Cardiac muscle cell (in vitro differentiated cells and primary cell): ENCODE measurements around the gene FCHO2. TPM values are rescaled to one million over a fixed set of nuclear protein-coding genes. Genes with fewer than 3 reads are reported as not detected.

Experiments
- DNase-seq, 2 donors: peaks; one replicate each; pipeline versions ENCODE4 v3.0.0 to v3.0.0-alpha.2; 2010 to 2017; ENCODE audit warnings: low read depth in 1 of 2, low spot score in 1 of 2
- H3K27ac ChIP-seq: fragments of 200-600 bp; sonication (generic); 2 replicates; pipeline ENCODE4 v1.5.1; 2016
- H3K27me3 ChIP-seq: fragments of 200-600 bp; sonication (generic); 2 replicates; pipeline ENCODE4 v1.6.0; 2016; ENCODE audit warnings: control low read depth
- H3K36me3 ChIP-seq: fragments of 200-600 bp; sonication (generic); 2 replicates; pipeline ENCODE4 v1.5.1; 2016; ENCODE audit warnings: control low read depth
- H3K4me1 ChIP-seq: fragments of 200-600 bp; sonication (generic); 2 replicates; pipeline ENCODE4 v1.8.1; 2017; ENCODE audit warnings: low read depth, mild to moderate bottlenecking, mixed run types
- H3K4me3 ChIP-seq: fragments of 200-600 bp; sonication (generic); 2 replicates; pipeline ENCODE4 v1.5.1; 2016; ENCODE audit warnings: mild to moderate bottlenecking
- H3K9me3 ChIP-seq: fragments of 200-600 bp; sonication (generic); 2 replicates; pipeline ENCODE4 v1.5.1; 2017; ENCODE audit warnings: low read depth, mild to moderate bottlenecking, control low read depth
- polyA plus RNA-seq: library from polyadenylated mRNA; unstranded; fragments of >200 nt; fragmentation: Nextera tagmentation; extraction: Ambion mirVana; gene quantifications from 2 replicates; pipeline ENCODE4 v1.2.1, GENCODE V29; 2016
- total RNA-seq: library from RNA; depleted of rRNA; stranded (reverse); fragments of >200 nt; gene quantifications from 2 replicates; pipeline ENCODE4 v1.2.3, GENCODE V29; 2016
- TF ChIP-seq, protein P1 (sequence below): IDR thresholded peaks from 2 replicates; pipeline ENCODE4 v1.5.1; 2012; ENCODE audit warnings: low read depth, mild to moderate bottlenecking, low read length

Gene FCHO2
- total and polyA plus RNA-seq, 2 experiments from 2014 or later, result 6.9 to 7.5 TPM

DNA sequence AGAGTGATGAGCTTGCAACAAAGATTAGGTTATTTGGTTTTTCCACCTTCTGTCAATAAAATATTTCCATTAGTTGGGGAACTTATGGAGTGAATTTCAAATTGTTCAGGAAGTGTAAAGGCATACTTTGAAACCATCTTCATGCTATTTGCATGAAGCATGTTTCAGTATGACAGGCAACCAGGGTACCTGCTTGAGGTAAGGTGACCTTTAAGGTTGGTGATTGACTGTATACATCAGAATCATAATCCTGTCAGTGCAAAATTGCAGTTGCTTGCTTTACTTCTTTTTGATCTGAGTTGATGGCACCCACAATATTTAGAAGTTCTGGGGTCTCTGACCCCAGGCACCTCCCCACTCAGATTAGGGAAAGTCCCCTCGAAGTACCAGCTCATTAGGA is 138.6 kb downstream of the FCHO2 start:
- no peak overlapping the region for H3K4me3 ChIP-seq
- no peaks in the 10 kb centered on the region for H3K36me3 ChIP-seq
- no peak overlapping the region for H3K27ac ChIP-seq
- H3K27me3 ChIP-seq, result no peaks in the 10 kb centered on the region
- H3K9me3 ChIP-seq, result no peaks in the 10 kb centered on the region
- DNase-seq, result no peak
- TF ChIP-seq, protein P1, sequence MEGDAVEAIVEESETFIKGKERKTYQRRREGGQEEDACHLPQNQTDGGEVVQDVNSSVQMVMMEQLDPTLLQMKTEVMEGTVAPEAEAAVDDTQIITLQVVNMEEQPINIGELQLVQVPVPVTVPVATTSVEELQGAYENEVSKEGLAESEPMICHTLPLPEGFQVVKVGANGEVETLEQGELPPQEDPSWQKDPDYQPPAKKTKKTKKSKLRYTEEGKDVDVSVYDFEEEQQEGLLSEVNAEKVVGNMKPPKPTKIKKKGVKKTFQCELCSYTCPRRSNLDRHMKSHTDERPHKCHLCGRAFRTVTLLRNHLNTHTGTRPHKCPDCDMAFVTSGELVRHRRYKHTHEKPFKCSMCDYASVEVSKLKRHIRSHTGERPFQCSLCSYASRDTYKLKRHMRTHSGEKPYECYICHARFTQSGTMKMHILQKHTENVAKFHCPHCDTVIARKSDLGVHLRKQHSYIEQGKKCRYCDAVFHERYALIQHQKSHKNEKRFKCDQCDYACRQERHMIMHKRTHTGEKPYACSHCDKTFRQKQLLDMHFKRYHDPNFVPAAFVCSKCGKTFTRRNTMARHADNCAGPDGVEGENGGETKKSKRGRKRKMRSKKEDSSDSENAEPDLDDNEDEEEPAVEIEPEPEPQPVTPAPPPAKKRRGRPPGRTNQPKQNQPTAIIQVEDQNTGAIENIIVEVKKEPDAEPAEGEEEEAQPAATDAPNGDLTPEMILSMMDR, result no peak
- no peaks in the 10 kb centered on the region for H3K4me1 ChIP-seq

DNA sequence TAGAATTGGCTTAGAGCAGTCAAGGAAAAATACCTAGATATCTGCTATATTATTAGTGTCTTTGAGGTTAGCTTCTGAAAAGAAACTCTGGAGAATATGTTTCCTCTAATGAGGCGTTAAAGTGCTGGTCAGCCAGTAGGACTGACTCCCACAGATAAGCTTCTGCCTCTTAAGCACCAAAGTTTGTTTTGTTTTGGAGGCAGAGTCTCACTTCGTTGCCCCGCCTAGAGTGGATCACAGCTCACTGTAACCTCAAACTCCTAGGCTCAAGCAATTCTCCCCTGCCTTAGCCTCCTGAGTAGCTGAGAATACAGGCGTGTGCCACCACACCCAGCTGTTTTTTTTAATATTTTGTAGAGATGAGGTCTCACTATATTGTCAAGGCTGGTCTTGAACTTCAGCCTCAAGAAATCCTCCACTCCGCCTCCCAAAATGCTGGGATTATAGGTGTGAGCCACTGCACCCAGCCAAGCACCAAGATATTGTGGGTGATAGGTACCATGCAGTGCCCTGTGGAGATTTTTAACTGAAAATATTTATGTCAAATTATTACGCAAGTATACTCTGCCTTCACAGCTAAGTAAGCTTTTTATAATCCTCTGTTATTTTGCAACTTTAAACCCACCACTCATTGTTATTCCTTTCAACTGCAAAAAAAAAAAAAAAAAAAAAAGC is 139.9 kb downstream of the FCHO2 start:
- Histone ChIP-seq H3K4me1 (no peaks in the 10 kb centered on the region), H3K36me3 (no peaks in the 10 kb centered on the region), H3K9me3 (no peaks in the 10 kb centered on the region), H3K4me3 (no peak overlapping the region), H3K27me3 (no peaks in the 10 kb centered on the region), H3K27ac (no peak overlapping the region)
- TF ChIP-seq, protein P1, result no peak
- DNase-seq, result no peak

DNA sequence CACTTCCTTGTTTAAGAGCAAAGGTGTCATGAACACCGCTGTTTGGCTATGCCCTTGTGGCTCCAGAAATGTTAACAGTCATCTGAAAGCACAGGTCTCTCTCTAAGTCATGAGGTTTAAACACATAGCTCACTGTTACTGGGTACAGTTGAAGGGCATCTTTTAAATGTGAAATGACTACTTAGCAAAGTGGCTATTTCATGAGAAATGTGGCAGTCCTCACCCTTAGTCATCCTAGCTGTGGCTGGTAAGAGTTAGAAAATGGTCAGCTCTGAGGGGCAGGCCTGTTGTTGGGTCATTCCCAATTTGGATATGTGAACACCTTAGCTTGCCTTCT is 140.4 kb downstream of the FCHO2 start:
- DNase-seq, result no peak
- Histone ChIP-seq H3K9me3 (no peaks in the 10 kb centered on the region), H3K4me1 (no peaks in the 10 kb centered on the region), H3K36me3 (no peaks in the 10 kb centered on the region), H3K4me3 (no peak overlapping the region), H3K27me3 (no peaks in the 10 kb centered on the region), H3K27ac (no peak overlapping the region)
- TF ChIP-seq, protein P1, result no peak

DNA sequence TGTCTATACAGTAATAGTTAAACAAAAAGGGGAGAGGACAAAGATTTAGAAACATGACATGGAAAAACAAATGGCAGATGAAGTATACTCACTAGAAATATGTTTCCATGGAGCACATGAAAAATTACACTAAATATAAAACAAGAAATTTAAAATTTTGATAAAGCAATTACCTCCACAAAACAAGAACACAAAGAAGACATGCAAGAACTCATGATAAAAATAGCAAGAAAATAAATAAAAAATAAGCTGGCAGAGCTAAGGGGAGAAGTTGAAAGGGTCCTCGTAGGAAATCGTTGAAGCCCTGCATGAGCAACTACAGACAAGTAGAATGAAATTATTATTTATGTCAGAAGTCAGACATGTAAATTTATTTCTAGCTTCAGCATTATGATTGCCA is 141.9 kb downstream of the FCHO2 start:
- TF ChIP-seq, protein P1, result no peak
- H3K4me1 ChIP-seq, result no peaks in the 10 kb centered on the region

DNA sequence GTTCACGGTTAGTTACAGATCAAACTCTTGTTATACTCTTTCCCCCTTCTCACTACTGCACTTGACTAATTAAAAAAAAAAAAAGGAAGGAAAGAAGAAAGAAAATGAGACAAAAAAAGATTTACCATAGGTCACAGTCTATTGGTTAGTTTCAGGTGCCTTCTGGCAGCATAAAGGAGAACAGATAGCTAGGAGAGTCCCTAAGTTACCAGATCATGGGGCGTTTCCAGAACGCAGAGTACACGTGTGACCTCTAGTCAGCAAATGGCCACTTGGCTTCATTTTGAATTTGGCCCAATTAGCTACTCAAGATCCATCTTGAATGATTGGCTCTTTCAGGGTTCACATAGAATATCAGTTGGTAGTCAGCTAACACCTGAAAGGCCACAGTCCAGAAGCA is 144.3 kb downstream of the FCHO2 start:
- TF ChIP-seq, protein P1, result no peak
- no peaks in the 10 kb centered on the region for H3K36me3 ChIP-seq
- H3K27ac ChIP-seq, result no peak overlapping the region
- no peak for DNase-seq
- H3K4me1 ChIP-seq, result no peaks in the 10 kb centered on the region
- no peaks in the 10 kb centered on the region for H3K9me3 ChIP-seq
- no peaks in the 10 kb centered on the region for H3K27me3 ChIP-seq
- no peak overlapping the region for H3K4me3 ChIP-seq

More for the DNA sequence above, 141.9 kb downstream of the FCHO2 start:
- Histone ChIP-seq H3K4me3 (no peak overlapping the region), H3K9me3 (no peaks in the 10 kb centered on the region), H3K27me3 (no peaks in the 10 kb centered on the region), H3K27ac (no peak overlapping the region), H3K36me3 (no peaks in the 10 kb centered on the region)
- no peak for DNase-seq
